K562 (cell line): Measurements from ENCODE around the gene PGM5. TPM values are rescaled to one million over a fixed set of nuclear protein-coding genes. Genes with fewer than 3 reads are reported as not detected.
A peak's percentile ranks its signal among the peaks of the same experiment; 100 is the strongest.

ENCODE experiments used
- CAMTA2 ChIP-seq: fragments of 250-450 bp; sonication (Bioruptor Pico); conservative IDR thresholded peaks from 2 replicates; pipeline ENCODE4 v1.5.1; 2022
- CC2D1A ChIP-seq: fragments of 450-650 bp; IDR thresholded peaks from 2 replicates; pipeline ENCODE4 v1.6.1; 2017; ENCODE audit warnings: mild to moderate bottlenecking
- DMBX1 ChIP-seq: fragments of 250-450 bp; sonication (Bioruptor Pico); IDR thresholded peaks from 2 replicates; pipeline ENCODE4 v1.8.0; 2022; ENCODE audit warnings: inconsistent platforms, mild to moderate bottlenecking, moderate library complexity, borderline replicate concordance
- HDAC3 ChIP-seq: fragments of 450-650 bp; IDR thresholded peaks from 2 replicates; pipeline ENCODE4 v1.6.1; 2018; ENCODE audit warnings: borderline replicate concordance, mild to moderate bottlenecking, moderate library complexity; ENCODE audit not compliant: partially characterized antibody
- IFI16 ChIP-seq: fragments of 250-450 bp; sonication (Bioruptor Pico); IDR thresholded peaks from 2 replicates; pipeline ENCODE4 v2.1.2; 2022; ENCODE audit warnings: mild to moderate bottlenecking, inconsistent platforms
- MTA2 ChIP-seq: fragments of 450-650 bp; IDR thresholded peaks from 2 replicates; pipeline ENCODE4 v1.6.1; 2016; ENCODE audit warnings: low read depth
- NCOR1 ChIP-seq: fragments of 450-650 bp; IDR thresholded peaks from 2 replicates; pipeline ENCODE4 v1.6.1; 2016; ENCODE audit warnings: mild to moderate bottlenecking, moderate library complexity
- NFIC ChIP-seq: fragments of 450-650 bp; IDR thresholded peaks from 2 replicates; pipeline ENCODE4 v1.6.1; 2017; ENCODE audit warnings: mild to moderate bottlenecking, inconsistent platforms
- PHB2 ChIP-seq: fragments of 450-650 bp; IDR thresholded peaks from 2 replicates; pipeline ENCODE4 v1.6.1; 2017; ENCODE audit warnings: low read depth
- RFX7 ChIP-seq: fragments of 250-450 bp; sonication (Bioruptor Pico); IDR thresholded peaks from 2 replicates; pipeline ENCODE4 v1.5.1; 2021; ENCODE audit warnings: mild to moderate bottlenecking
- SP2 ChIP-seq: IDR thresholded peaks from 2 replicates; pipeline ENCODE4 v1.6.1; 2011; ENCODE audit warnings: mild to moderate bottlenecking, low read depth, low read length, moderate library complexity; ENCODE audit not compliant: poor library complexity, severe bottlenecking; ENCODE audit errors: extremely low read depth
- STAT5A ChIP-seq: IDR thresholded peaks from 2 replicates; pipeline ENCODE4 v1.6.1; 2012; ENCODE audit warnings: low read length, inconsistent platforms, borderline replicate concordance
- ZC3H8 ChIP-seq: fragments of 450-650 bp; IDR thresholded peaks from 2 replicates; pipeline ENCODE4 v1.6.1; 2017
- ZNF263 ChIP-seq: sonication (generic); formaldehyde crosslinking; IDR thresholded peaks from 2 replicates; pipeline ENCODE4 v1.8.0; 2022; ENCODE audit warnings: mild to moderate bottlenecking, missing genetic modification reagents, borderline replicate concordance
- polyA plus RNA-seq, 8 experiments: library from polyadenylated mRNA; depleted of rRNA in 4 of 8; stranded (reverse) in 5 of 8; unstranded in 3 of 8; fragments of >200 nt; fragmentation: Nextera tagmentation in 2 of 8; fragmentation: Illumina TruSeq in 1 of 8; extraction: Ambion mirVana in 2 of 8; extraction: Trizol in 1 of 8; gene quantifications; 2 replicates each; pipeline versions ENCODE4 v1.2.1 to v1.2.3, GENCODE V29; 2011 to 2014; ENCODE audit warnings: inconsistent platforms in 1 of 8, missing spikeins in 1 of 8
- total RNA-seq, 7 experiments: library from RNA; depleted of rRNA in 6 of 7; stranded (reverse); fragments of >200 nt in 6 of 7; fragmentation: Illumina TruSeq in 2 of 7; extraction: Trizol in 2 of 7; gene quantifications; 2 replicates each; pipeline versions ENCODE4 v1.2.1 to v1.2.3, GENCODE V29; 2011 to 2021; ENCODE audit warnings: low replicate concordance in 1 of 7
- TF ChIP-seq, protein P1 (sequence below): fragments of 200-800 bp; sonication (Bioruptor generic); IDR thresholded peaks from 2 replicates; pipeline ENCODE4 v1.6.1; 2016; ENCODE audit warnings: missing genetic modification characterization, missing compliant biosample characterization
- TF ChIP-seq, protein P2 (sequence below): fragments of 150-350 bp; IDR thresholded peaks from 2 replicates; pipeline ENCODE4 v1.6.1; 2014; ENCODE audit warnings: low read depth, mild to moderate bottlenecking, low read length, borderline replicate concordance
- TF ChIP-seq, protein P3 (sequence below): fragments of 450-650 bp; formaldehyde crosslinking; IDR thresholded peaks from 2 replicates; pipeline ENCODE4 v1.4.0; 2022; ENCODE audit warnings: mild to moderate bottlenecking, moderate library complexity
- TF ChIP-seq, protein P4 (sequence below), 2 experiments: fragments of 450-650 bp in 1 of 2; sonication (generic) in 1 of 2; formaldehyde crosslinking in 1 of 2; IDR thresholded peaks in 1 of 2; conservative IDR thresholded peaks in 1 of 2; 2 replicates each; pipeline versions ENCODE4 v1.6.1 to v1.8.1; 2016 to 2023; ENCODE audit warnings: mild to moderate bottlenecking in 2 of 2, moderate library complexity in 2 of 2, inconsistent platforms in 1 of 2, missing genetic modification reagents in 1 of 2

The PGM5 gene
- total and polyA plus RNA-seq, 9 of the 15 experiments (the other 6 are each of a cell fraction or from before 2014, with no cell fraction given): 0.03 to 0.24 (median 0.15) TPM; not detected in 1

DNA sequence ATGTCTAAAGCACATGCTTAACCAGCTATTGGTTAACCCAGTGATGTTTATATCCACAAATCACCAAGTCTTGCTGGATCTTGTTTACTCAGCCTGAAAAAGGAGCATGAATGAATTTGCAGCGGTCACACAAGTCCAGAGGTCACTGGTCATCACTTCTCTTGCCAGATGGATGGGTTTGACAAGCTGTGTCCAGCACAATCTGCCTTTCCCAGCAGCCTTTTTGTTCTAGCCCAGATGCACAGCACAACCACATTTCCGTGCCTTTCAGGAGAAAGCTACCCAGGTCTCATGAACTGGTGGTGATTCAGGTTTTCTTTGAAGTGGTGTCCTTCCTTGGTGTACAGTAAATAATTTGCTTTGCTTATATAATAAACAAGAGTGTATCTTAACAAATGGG is 152.1 kb downstream of the PGM5 start (continued):
- TF ChIP-seq, protein P1, sequence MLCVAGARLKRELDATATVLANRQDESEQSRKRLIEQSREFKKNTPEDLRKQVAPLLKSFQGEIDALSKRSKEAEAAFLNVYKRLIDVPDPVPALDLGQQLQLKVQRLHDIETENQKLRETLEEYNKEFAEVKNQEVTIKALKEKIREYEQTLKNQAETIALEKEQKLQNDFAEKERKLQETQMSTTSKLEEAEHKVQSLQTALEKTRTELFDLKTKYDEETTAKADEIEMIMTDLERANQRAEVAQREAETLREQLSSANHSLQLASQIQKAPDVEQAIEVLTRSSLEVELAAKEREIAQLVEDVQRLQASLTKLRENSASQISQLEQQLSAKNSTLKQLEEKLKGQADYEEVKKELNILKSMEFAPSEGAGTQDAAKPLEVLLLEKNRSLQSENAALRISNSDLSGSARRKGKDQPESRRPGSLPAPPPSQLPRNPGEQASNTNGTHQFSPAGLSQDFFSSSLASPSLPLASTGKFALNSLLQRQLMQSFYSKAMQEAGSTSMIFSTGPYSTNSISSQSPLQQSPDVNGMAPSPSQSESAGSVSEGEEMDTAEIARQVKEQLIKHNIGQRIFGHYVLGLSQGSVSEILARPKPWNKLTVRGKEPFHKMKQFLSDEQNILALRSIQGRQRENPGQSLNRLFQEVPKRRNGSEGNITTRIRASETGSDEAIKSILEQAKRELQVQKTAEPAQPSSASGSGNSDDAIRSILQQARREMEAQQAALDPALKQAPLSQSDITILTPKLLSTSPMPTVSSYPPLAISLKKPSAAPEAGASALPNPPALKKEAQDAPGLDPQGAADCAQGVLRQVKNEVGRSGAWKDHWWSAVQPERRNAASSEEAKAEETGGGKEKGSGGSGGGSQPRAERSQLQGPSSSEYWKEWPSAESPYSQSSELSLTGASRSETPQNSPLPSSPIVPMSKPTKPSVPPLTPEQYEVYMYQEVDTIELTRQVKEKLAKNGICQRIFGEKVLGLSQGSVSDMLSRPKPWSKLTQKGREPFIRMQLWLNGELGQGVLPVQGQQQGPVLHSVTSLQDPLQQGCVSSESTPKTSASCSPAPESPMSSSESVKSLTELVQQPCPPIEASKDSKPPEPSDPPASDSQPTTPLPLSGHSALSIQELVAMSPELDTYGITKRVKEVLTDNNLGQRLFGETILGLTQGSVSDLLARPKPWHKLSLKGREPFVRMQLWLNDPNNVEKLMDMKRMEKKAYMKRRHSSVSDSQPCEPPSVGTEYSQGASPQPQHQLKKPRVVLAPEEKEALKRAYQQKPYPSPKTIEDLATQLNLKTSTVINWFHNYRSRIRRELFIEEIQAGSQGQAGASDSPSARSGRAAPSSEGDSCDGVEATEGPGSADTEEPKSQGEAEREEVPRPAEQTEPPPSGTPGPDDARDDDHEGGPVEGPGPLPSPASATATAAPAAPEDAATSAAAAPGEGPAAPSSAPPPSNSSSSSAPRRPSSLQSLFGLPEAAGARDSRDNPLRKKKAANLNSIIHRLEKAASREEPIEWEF (CRISPR knock-in tag): no peak
- TF ChIP-seq CAMTA2: no peak
- TF ChIP-seq NFIC: peak; percentile 84
- TF ChIP-seq CC2D1A: peak; percentile 66
- TF ChIP-seq, protein P2, sequence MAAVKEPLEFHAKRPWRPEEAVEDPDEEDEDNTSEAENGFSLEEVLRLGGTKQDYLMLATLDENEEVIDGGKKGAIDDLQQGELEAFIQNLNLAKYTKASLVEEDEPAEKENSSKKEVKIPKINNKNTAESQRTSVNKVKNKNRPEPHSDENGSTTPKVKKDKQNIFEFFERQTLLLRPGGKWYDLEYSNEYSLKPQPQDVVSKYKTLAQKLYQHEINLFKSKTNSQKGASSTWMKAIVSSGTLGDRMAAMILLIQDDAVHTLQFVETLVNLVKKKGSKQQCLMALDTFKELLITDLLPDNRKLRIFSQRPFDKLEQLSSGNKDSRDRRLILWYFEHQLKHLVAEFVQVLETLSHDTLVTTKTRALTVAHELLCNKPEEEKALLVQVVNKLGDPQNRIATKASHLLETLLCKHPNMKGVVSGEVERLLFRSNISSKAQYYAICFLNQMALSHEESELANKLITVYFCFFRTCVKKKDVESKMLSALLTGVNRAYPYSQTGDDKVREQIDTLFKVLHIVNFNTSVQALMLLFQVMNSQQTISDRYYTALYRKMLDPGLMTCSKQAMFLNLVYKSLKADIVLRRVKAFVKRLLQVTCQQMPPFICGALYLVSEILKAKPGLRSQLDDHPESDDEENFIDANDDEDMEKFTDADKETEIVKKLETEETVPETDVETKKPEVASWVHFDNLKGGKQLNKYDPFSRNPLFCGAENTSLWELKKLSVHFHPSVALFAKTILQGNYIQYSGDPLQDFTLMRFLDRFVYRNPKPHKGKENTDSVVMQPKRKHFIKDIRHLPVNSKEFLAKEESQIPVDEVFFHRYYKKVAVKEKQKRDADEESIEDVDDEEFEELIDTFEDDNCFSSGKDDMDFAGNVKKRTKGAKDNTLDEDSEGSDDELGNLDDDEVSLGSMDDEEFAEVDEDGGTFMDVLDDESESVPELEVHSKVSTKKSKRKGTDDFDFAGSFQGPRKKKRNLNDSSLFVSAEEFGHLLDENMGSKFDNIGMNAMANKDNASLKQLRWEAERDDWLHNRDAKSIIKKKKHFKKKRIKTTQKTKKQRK: no peak
- TF ChIP-seq DMBX1 (CRISPR knock-in tag): peak; percentile 65; the same call in 1 of the 2 replicates
- no peak for TF ChIP-seq SP2
- no peak for TF ChIP-seq RFX7
- no peak for TF ChIP-seq IFI16 (CRISPR knock-in tag)
- TF ChIP-seq ZC3H8: no peak
- TF ChIP-seq, protein P3, sequence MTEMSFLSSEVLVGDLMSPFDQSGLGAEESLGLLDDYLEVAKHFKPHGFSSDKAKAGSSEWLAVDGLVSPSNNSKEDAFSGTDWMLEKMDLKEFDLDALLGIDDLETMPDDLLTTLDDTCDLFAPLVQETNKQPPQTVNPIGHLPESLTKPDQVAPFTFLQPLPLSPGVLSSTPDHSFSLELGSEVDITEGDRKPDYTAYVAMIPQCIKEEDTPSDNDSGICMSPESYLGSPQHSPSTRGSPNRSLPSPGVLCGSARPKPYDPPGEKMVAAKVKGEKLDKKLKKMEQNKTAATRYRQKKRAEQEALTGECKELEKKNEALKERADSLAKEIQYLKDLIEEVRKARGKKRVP (CRISPR knock-in tag): no peak
- TF ChIP-seq HDAC3: peak; percentile 59
- TF ChIP-seq STAT5A: peak; percentile 85
- TF ChIP-seq NCOR1: peak; percentile 91
- TF ChIP-seq PHB2: peak; percentile 75
- peak; percentile 91 for TF ChIP-seq MTA2
- TF ChIP-seq, protein P4, sequence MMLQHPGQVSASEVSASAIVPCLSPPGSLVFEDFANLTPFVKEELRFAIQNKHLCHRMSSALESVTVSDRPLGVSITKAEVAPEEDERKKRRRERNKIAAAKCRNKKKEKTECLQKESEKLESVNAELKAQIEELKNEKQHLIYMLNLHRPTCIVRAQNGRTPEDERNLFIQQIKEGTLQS (IDR thresholded peaks at IDR 0.05): peak; percentile 23; the same call in 1 of the 2 replicates
- TF ChIP-seq, protein P4 (CRISPR knock-in tag; conservative IDR thresholded peaks at IDR 0.05): no peak
- no peak for TF ChIP-seq ZNF263
